Activated CD8-positive, alpha-beta memory T cell treated with anti-CD3 and anti-CD28 coated beads, Interleukin-2, amount 50 U/mL, for 4 hours (primary cell): Measurements from ENCODE around the gene USP17L29.
"Not testable (repeated sequence)": the region's sequence is repeated elsewhere in the genome, so short reads cannot be mapped to it uniquely, and the experiment has no call there.

Source experiments
- DNase-seq: peaks from one replicate; pipeline ENCODE4 v3.0.0-alpha.2; 2020

USP17L29 gene

GRCh38 chr4:9353338-9353737 is at the start of gene USP17L29:
Gene USP17L29, plus strand, starts transcription at chr4:9353638. Its CDS starts 0 bp downstream, at chr4:9353638.
- DNase-seq: not testable (repeated sequence)

GRCh38 chr4:9324191-9324590 is 29.2 kb upstream of the USP17L29 start:
- DNase-seq: not testable (repeated sequence)

- DNase-seq: not testable (repeated sequence)
Measured at GRCh38 chr4:9324865-9325264, 28.6 kb upstream of the USP17L29 start, which contains the start of gene USP17L24. Gene USP17L24, plus strand, starts transcription at chr4:9325165. Its CDS starts 0 bp downstream, at chr4:9325165.

GRCh38 chr4:9329611-9330010 is 23.8 kb upstream of the USP17L29 start, which contains the start of gene USP17L25:
Gene USP17L25, plus strand, starts transcription at chr4:9329911. Its CDS starts 0 bp downstream, at chr4:9329911.
- not testable (repeated sequence) for DNase-seq

GRCh38 chr4:9334358-9334757 is 19.1 kb upstream of the USP17L29 start, which contains the start of gene USP17L26:
Gene USP17L26, plus strand, starts transcription at chr4:9334658. Its CDS starts 0 bp downstream, at chr4:9334658.
- not testable (repeated sequence) for DNase-seq

GRCh38 chr4:9339103-9339502 is 14.3 kb upstream of the USP17L29 start, which contains the start of gene USP17L5:
Gene USP17L5, plus strand, starts transcription at chr4:9339403. Its CDS starts 0 bp downstream, at chr4:9339403.
- DNase-seq: not testable (repeated sequence)

- not testable (repeated sequence) for DNase-seq
Measured at GRCh38 chr4:9343848-9344247, 9.6 kb upstream of the USP17L29 start, which contains the start of gene USP17L27. Gene USP17L27, plus strand, starts transcription at chr4:9344148. Its CDS starts 0 bp downstream, at chr4:9344148.

- DNase-seq: not testable (repeated sequence)
Measured at GRCh38 chr4:9348593-9348992, 4.8 kb upstream of the USP17L29 start, which contains the start of gene USP17L28. Gene USP17L28, plus strand, starts transcription at chr4:9348893. Its CDS starts 0 bp downstream, at chr4:9348893.

GRCh38 chr4:9350866-9351265 is 2.6 kb upstream of the USP17L29 start:
- not testable (repeated sequence) for DNase-seq

- DNase-seq: not testable (repeated sequence)
Measured at GRCh38 chr4:9362829-9363228, 9.4 kb downstream of the USP17L29 start, which contains the start of gene USP17L30. Gene USP17L30, plus strand, starts transcription at chr4:9363129. Its CDS starts 0 bp downstream, at chr4:9363129.

GRCh38 chr4:9379881-9380280 is 26.4 kb downstream of the USP17L29 start:
- not testable (repeated sequence) for DNase-seq

GRCh38 chr4:9381012-9381534 is 27.6 kb downstream of the USP17L29 start:
- DNase-seq: peak; percentile 18

- no peak for DNase-seq
Measured at GRCh38 chr4:9384126-9384525, 30.7 kb downstream of the USP17L29 start.

- DNase-seq: not testable (repeated sequence)
Measured at GRCh38 chr4:9389001-9389400, 35.6 kb downstream of the USP17L29 start.
